ENCODE results near the gene CYP2S1. TPM values are rescaled to one million over a fixed set of nuclear protein-coding genes. Genes with fewer than 3 reads are reported as not detected.
"Not testable (repeated sequence)": the region's sequence is repeated elsewhere in the genome, so short reads cannot be mapped to it uniquely, and the experiment has no call there.

CYP2S1 gene, protein sequence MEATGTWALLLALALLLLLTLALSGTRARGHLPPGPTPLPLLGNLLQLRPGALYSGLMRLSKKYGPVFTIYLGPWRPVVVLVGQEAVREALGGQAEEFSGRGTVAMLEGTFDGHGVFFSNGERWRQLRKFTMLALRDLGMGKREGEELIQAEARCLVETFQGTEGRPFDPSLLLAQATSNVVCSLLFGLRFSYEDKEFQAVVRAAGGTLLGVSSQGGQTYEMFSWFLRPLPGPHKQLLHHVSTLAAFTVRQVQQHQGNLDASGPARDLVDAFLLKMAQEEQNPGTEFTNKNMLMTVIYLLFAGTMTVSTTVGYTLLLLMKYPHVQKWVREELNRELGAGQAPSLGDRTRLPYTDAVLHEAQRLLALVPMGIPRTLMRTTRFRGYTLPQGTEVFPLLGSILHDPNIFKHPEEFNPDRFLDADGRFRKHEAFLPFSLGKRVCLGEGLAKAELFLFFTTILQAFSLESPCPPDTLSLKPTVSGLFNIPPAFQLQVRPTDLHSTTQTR
- total RNA-seq = 0.73 and 2.1 TPM in 2 replicates

DNA sequence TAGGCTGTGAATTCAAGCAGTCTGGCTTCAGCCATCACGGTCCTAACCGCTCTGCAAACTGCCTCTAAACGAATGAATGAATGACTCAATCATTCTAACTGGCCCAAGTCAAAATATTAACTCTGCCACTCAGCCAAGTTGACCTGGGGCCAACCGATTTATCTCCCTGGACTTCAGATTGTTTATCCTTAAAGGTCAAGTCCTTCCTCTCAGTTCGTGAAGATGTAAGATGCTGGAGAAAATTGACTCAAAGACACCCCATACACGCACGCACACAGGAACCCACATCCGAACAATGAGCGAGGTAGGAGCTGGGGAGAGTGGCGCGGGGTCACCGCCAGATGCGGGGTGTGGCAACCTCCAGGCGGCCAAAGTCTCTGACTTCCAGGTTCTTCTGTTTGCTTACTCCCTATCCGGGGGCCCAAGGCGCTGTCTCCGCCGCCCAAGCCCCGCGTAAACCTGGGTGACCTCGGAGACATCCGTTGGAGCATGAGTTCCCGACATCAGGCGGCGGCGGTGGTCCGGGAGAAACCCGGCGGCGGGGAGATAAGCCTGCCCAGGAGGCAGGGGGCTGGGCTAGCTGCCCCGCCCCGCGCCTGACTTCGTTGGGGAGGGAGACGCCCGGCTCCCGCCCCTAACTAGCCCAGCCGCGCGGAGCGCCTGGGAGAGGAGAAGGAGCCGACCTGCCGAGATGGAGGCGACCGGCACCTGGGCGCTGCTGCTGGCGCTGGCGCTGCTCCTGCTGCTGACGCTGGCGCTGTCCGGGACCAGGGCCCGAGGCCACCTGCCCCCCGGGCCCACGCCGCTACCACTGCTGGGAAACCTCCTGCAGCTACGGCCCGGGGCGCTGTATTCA lies at the start of gene CYP2S1:
TSS of gene CYP2S1 (plus strand) at position 646 of the 856 bp plus-strand sequence. CDS start at position 692, 46 bp downstream.
- intact Hi-C loops (cut with micrococcal nuclease) = no loop called here

DNA sequence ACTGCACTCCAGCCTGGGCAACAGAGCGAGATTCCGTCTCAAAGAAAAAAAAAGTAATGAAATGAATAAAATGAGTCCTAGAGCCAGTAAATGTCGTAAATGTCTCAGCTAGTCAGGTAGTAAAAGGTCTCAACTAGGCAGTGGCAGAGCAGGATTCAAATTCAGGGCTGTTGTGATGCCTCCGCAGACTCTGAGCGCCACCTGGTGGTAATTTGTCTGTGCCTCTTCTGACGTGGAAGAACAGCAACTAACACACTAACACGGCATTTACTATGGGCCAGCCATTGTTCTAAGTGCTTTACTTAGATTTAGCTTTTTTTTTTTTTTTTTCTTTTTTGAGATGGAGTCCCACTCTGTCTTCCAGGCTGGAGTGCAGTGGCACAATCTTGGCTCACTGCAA lies 48.6 kb upstream of the CYP2S1 start:
- intact Hi-C loops (cut with micrococcal nuclease) = loop anchor here (1.0 to 5.0 kb wide), 7 partner anchors 18 to 481 kb away; partner anchors contain the start of gene HNRNPUL1

DNA sequence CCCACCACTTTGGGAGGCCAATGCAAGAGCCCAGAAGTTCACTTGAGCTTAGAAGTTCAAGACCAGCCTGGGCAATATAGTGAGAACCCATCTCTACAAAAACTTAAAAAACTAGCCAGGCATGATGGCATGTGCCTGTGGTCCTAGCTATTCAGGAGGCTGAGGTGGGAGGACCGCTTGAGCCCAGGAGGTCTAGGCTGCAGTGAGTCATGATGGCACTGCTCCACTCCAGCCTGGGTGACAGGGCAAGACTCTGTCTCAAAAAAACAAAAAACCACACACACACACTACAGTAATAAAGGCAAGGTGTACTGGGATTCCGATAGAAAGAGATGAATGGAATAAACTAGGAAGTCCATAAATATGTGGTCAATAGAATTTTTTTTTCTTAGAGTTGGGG lies 43.2 kb upstream of the CYP2S1 start:
- intact Hi-C loops (cut with micrococcal nuclease) = no loop called here

DNA sequence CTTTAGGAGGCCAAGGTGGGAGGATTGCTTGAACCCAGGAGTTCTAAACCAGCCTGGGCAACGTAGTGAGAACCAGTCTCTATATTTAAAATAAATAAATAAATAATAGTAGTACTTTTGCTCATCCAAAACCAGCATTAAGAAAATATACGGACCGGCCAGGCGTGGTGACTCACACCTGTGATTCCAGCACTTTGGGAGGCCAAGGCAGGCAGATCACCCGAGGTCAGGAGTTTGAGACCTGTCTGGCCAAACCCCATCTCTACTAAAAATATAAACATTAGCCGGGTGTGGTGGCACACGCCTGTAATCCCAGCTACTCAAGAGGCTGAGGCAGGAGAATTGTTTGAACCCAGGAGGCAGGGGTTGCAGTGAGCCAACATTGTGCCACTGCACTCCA lies 42.0 kb upstream of the CYP2S1 start:
- intact Hi-C loops (cut with micrococcal nuclease) = not testable (repeated sequence)

DNA sequence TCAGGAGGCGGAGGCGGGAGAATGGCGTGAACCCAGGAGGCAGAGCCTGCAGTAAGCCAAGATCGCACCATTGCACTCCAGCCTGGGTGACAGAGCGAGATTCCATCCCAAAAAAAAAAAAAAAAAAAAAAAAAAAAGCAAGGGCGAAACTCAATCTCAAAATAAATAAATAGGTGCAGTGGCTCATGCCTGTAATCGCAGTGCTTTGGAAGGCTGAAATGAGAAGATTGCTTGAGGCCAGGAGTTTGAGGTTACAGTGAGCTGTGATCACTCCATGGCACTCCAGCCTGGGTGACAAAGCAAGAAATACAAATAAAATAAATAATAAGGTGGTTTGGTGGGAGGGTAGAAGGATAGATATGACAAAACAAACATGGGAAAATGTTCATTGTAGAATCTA lies 39.0 kb upstream of the CYP2S1 start:
- intact Hi-C loops (cut with micrococcal nuclease) = no loop called here

DNA sequence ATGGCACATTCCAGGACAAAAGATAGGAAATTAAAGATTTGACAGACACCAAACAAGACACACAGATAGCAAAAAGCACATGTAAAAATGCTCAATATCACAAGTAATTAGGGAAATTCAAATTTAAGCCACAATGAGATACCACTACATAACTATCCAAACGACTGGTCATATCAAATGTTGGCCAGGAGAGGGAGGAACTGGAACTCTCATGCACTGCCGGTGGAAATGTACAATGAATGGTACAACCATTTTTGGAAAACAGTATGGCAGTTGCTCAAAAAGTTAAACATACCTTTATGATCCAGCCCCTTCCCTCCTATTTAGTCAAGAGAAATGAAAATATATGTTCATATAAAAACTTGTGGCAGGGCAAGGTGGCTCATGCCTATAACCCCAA lies 36.8 kb upstream of the CYP2S1 start:
- intact Hi-C loops (cut with micrococcal nuclease) = no loop called here

DNA sequence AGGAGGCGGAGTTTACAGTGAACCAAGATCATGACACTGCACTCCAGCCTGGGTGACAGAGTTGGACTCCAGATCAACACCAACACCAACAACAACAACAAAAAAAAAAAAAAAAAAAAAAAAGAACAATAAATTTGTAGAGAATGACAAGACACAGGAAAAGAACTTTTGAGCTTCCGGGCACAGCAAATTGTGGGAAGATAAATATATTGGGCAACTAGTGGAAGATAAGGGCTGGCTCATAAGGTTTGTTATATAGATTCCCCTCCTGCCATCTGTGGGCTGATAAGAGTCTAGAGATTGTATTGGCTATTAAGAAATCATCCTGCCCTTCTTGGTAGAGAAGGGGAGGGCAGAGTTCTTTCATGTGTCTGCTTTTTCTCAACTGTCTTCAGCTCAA lies 33.1 kb upstream of the CYP2S1 start:
- intact Hi-C loops (cut with micrococcal nuclease) = no loop called here

DNA sequence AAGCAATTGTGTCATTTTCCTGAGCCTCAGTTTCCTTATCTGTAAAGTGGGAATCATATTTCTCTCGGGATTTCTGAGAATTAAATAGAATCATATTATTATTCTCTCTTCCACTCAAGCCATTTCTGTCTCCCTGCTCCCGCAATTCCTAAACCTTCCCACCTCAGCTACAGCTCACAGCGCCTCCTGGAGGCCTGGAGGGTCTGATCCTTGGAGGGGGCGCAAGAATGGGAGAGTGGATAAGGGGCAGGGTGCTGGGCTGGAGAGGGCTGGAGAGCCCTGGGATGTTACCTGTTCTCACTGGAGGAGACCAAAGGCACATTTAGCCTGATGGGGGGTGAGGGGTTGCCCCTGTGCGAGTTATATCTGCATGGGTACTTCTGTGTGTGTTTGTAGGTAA lies 31.1 kb upstream of the CYP2S1 start:
- intact Hi-C loops (cut with micrococcal nuclease) = no loop called here

DNA sequence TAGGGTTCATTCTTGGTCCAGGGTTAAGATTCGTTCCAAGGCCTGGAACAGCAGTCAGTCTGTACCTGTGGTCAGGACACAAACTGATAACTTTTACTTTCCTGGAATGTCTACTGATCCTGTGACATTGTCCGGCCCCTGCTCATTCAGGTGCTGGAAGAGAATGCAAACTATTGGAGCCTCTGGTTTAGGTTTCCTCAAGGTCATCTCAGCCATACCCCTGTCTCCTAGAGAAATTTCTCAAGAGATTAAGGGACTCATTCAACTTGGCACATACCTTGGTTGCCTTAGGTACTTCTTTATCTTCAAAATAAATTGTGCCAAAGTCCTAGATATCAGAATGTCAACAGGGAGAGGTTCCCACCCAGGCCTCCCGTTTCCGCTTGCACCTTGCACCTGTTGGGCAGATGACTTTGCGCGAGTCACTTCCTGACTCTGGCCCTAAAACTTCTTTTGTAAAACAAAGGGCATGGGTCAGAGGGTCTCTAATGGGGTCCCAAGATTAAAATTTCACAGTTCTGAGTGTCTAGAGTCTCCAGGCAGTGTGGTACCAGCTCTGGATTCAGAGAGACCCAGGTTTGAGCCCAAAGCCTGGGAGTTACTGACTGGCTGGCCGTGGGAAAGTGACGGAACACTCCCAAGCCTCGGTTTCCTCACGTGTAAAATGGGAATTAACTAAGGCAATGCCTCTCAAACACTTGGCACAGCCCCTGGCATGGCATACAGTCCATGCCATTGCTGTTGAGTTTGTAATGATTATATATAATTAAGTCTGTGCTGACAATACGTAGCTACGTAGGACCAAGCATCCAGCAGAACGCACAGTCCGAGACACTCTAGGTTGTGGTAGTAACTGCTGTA lies 25.8 kb upstream of the CYP2S1 start:
- intact Hi-C loops (cut with micrococcal nuclease) = no loop called here

DNA sequence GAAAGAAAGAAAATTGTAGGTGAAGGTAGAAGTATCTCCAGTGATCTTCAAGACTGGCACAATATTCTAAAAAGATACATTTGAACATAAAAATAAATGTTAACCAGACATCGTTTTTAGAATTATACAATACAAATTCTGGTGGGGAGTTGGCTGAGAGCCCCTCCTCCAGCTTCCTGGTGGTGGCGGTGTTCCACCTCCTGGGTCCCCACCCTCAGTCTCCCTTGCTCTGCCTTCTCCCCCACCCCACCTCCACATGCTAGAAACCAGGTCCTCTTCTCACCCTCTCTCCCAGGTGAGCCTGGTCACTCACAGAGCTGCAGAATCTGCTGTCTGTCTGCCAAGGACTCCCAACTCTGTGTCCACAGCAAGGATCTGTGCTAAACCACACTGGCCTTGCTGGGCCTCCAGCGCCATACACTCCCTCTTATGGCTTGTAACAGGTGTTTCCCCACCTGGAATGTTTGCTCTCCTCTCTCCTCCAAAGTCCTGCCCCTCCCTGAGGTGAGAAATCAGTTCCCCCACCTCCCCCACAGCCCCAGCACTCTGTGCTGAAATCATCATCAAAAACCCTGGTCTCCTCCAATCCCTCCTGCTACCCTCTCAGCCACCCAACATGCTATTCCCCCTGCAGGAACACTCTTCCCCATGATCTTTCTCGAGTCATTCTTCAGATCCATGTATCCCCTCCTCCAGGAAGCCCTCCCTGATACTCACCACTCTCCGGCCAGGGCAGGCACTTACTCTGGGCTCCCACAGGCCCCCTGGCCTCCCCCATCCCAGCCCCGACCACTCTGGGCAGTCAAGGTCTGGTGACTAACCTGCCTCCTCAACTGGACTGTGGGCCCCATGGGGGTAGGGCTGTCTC lies 20.5 kb upstream of the CYP2S1 start:
- intact Hi-C loops (cut with micrococcal nuclease) = no loop called here

DNA sequence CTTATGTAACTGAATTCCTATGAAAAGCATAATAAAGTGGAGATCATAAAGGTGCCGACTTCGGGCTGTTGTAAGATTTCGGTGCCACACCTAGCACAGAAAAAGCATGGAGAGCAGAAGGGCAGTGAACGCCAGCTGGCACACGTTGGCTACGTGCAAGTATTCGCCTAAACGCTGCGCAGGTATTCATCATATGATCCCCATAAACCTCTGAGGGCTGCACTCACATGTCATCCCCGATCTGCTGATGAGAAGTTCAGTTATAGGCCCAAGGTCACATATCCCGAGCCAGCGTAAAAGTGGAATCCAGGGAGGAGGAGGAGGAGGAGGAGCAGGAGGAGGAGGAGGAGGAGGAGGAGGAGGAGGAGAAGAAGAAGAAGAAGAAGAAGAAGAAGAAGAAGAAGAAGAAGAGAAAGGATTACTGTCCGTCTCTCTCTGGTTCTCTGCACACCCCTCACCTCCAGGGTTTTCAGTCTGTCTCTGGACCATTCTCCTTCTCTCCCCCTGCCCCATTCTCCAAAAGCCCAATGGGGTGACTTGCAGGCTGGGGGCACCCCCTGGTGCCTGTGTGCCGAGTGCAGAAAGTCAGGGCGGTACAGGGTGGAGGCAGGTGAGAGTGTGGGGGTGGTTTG lies 18.6 kb upstream of the CYP2S1 start:
- intact Hi-C loops (cut with micrococcal nuclease) = no loop called here

DNA sequence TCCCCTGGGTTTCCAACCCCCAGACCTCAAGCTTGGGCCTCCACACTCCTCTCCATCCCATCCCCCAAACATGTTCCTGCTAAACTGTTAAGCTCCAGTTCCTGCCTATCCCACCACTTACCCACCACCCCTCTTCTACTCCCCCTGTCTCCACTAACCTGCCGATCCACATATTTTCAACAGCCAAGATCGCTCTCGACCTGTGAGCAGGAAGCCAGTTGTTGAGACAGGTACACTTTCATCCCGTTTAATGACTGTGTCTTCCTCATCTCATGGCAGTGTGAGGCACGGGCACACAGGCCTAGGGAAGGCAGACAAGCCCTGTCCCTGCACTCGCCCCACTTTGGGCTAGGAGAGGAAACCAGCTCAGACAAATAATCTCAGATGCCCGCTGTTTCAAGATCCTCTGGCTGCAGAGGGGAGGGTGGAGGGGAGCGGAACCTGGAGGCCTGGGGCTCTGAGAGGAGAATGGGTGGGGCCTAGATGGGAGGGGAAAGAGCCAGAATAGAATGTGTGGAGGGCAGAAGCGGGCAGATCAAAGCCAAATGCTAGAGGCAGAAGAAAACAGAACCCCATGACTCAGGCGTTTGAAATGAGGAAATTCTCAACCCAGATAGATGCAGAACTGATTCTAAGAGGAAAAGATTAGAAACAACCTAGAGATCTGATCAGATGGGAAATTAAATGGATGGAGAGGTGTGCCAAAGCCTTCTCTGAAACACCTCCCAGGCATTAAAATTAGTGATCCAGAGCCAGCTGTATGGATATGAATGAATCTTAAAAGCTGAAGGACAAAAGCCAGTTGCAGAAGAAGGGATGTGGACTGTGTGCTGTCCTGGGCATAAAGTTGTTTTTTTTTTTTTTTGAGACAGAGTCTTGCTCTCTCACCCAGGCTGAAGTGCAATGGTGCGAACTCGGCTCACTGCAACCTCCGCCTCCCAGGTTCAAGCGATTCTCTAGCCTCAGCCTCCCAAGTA lies 16.9 kb upstream of the CYP2S1 start:
- intact Hi-C loops (cut with micrococcal nuclease) = no loop called here

DNA sequence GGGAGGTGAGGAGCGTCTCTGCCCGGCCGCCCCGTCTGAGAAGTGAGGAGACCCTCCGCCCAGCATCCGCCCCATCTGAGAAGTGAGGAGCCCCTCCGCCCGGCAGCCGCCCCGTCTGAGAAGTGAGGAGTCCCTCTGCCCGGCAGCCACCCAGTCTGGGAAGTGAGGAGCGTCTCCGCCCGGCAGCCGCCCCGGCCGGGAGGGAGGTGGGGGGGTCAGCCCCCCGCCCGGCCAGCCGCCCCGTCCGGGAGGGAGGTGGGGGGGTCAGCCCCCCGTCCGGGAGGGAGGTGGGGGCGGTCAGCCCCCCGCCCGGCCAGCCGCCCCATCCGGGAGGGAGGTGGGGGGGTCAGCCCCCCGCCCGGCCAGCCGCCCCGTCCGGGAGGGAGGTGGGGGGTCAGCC lies 12.8 kb upstream of the CYP2S1 start:
- intact Hi-C loops (cut with micrococcal nuclease) = not testable (repeated sequence)

DNA sequence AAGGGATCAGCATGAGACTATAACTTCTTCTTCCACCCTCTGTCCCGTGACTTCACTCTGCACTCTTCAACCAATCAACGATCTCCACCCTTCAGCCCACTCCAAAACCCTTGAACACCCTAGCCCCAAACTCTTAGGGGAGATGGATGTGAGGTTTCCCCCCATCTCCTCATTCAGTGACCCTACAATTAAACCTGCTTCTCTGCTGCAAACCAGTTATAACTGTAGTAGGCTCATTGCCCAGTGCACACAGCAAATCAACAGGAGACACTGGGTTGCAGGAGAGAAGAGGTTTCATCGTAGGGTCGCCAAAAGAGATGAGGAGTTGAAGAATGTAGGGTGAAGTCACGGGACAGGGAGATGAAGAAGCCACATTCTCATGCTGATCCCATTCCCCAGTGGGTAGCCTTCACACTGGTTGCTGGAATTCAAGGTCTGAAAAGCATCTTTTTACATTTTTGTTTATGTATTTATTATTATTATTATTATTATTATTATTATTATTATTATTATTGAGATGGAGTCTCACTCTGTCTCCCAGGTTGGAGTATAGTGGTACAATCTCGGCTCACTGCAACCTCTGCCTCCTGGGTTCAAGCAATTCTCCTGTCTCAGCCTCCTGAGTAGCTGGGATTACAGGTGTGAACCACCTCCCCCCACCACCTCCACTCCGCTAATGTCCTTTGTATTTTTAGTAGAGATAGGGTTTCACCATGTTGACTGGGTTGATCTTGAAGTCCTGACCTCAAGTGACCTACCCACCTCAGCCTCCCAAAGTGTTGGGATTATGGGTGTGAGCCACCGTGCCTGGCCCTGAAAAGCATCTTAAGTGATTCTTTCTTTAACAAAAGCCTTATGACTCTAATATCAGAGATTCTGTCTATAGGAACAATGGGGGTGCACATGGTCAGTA lies 5.8 kb upstream of the CYP2S1 start:
- intact Hi-C loops (cut with micrococcal nuclease) = no loop called here

DNA sequence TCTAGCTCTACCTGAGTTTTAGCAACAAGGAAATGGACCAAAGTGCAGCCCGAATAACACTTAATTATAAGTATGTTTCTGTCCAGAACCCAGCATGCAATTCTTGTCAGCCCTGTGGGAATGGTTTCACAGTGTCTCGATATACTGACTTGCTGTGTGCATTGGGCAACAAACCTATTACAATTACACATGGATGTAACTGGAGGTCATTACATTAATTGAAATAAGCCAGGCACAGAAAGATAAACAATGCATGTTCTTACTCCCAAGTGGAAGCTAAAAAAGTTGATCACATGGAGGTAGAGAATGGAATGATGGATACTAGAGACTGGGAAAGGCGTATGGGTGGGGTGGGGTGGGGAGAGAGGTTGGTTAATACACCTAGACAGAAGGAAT lies 5.1 kb upstream of the CYP2S1 start:
- intact Hi-C loops (cut with micrococcal nuclease) = no loop called here

DNA sequence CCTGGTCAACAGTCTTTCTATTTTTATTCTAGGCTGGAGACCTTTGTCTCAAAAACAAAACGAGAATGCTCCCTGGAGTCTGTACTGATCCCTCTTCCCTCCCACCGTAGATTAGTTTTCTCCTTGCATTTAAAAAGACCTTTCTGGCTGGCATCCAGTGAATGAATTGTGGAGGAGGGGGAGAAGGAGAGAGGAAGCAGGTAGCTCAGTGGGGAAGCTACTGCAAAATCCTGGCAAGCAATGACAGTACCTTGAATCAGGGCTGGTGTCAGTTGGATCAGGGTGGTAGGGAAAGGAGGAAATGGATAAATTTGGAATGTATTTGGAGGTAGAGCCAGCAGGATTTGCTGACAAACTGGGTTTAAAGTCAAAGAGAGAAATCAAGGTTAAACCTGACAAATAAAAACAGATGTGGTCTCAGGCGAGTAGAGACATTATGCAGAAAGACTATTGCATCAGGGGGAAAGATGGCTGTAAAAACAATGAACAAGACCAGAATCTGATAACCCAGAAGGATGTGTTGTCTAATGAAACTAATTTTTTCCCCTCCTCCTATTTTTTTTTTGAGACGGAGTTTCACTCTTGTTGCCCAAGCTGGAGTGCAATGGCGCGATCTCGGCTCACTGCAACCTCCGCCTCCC lies 3.5 kb upstream of the CYP2S1 start:
- intact Hi-C loops (cut with micrococcal nuclease) = no loop called here

Data from T-helper 1 cell treated with Interleukin-12 subunit alpha and Interleukin-12 subunit beta and Interleukin-4 antibody, amounts not matched to agents 30 ng/mL and 1 ng/mL, for 36 hours (primary cell).